Large intestine (tissue), 3 donors: Measurements from ENCODE around the gene IARS1. TPM values are rescaled to one million over a fixed set of nuclear protein-coding genes. Genes with fewer than 3 reads are reported as not detected.

ENCODE experiments used
- DNase-seq, 2 donors: peaks; one replicate each; pipeline versions ENCODE4 v3.0.0 to v3.0.0-alpha.2; 2013
- H3K27ac ChIP-seq: one replicate; pipeline ENCODE4 v1.5.1; 2013; ENCODE audit warnings: low read length
- H3K27me3 ChIP-seq: 2 replicates; pipeline ENCODE4 v1.6.1; 2013; ENCODE audit warnings: low read length; ENCODE audit not compliant: control insufficient read depth, insufficient read depth
- H3K36me3 ChIP-seq: 2 replicates; pipeline ENCODE4 v1.6.1; 2013; ENCODE audit warnings: low read length; ENCODE audit not compliant: control insufficient read depth, insufficient read depth
- H3K4me1 ChIP-seq: one replicate; pipeline ENCODE4 v1.6.1; 2013; ENCODE audit warnings: low read length; ENCODE audit not compliant: control insufficient read depth, insufficient read depth
- H3K4me3 ChIP-seq: one replicate; pipeline ENCODE4 v1.5.1; 2013; ENCODE audit warnings: low read length
- H3K9me3 ChIP-seq: one replicate; pipeline ENCODE4 v1.6.1; 2013; ENCODE audit warnings: mild to moderate bottlenecking, low read depth, low read length, moderate library complexity; ENCODE audit not compliant: control insufficient read depth
- WGBS: methylation state at CpG from one replicate; pipeline ENCODE4 v1.1.5; 2013; ENCODE audit warnings: low lambda C conversion rate; ENCODE audit not compliant: insufficient coverage; 5-methylcytosine and 5-hydroxymethylcytosine counted together
- polyA plus RNA-seq: library from polyadenylated mRNA; unstranded; fragments of 120-200 nt; gene quantifications from one replicate; pipeline ENCODE4 v1.2.1, GENCODE V29; 2013

The IARS1 gene
- polyA plus RNA-seq, 1 donor = 60.5 TPM

DNA sequence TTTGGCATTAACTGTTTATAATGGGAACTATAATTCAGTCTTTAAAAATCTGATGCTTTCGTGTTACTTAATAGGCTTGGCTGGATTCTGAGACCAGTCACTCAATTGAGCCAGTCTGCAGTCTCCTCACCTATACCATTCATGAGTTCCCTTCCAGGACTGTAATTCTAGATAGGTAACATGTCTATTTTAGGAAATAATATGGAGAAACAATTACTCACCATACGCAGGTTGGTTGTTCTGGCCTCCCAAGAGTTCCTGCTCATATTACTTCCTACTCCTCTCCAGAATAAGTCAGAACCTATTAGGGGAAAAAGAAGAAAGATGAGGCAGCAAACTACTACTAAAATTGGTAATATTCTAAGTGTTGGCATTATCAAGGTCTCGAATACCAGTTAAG is 4.5 kb upstream of the IARS1 start:
- H3K9me3 ChIP-seq = no peaks in the 10 kb centered on the region
- no peaks in the 10 kb centered on the region for H3K27me3 ChIP-seq
- 100% methylated on average over 1 of the region's 3 CpGs for WGBS
- H3K27ac ChIP-seq = no peak overlapping the region
- H3K4me3 ChIP-seq = no peak overlapping the region
- H3K36me3 ChIP-seq = peaks cover 50% of the 10 kb centered on the region
- peaks cover 5% of the 10 kb centered on the region for H3K4me1 ChIP-seq
- DNase-seq = no peak

DNA sequence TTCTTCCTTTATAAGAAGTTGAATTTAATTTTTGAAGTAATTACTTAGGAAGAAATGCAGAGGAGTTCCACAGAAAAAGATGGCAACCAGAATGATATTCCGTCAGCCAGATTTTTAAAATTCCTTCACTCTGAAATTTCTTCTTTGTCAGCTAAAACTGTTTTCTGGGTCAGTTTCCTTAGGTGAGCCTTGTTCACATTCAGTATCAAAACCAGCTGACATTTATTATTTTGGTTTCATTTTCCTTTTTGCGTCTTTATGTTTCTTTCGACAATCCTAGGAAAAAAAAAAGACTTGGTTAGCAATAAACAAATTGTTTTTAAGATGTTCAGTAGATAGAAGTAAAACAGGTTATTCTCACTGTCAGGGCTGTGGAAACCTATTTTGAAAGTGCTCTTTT is 4.1 kb upstream of the IARS1 start:
- H3K4me1 ChIP-seq = peaks cover 5% of the 10 kb centered on the region
- H3K36me3 ChIP-seq = peaks cover 46% of the 10 kb centered on the region
- no peaks in the 10 kb centered on the region for H3K9me3 ChIP-seq

DNA sequence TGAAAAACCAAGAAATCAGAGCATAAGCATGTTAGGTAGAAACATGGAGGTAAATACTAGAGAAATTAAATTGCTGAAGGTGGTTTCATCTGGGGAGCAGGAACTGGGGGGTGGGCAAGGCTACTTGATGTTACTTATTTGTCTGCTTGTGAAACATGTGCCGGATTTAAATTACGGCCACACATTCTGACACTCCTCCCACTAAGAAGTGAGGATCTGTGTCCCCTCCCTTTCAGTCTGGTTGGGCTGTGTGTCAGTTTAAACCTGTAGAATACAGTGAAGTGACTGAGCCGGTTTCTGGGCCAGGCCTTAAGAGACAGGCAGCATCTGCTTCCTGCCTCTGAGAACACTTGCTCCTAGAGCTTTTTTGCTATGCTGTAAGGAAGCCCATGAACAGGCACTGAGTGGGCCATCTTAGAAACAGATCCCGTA is 2.3 kb upstream of the IARS1 start:
- Histone ChIP-seq H3K4me3 (no peak overlapping the region), H3K4me1 (peaks cover 9% of the 10 kb centered on the region), H3K27ac (no peak overlapping the region), H3K36me3 (peaks cover 34% of the 10 kb centered on the region), H3K9me3 (no peaks in the 10 kb centered on the region), H3K27me3 (no peaks in the 10 kb centered on the region)
- peak in 1 of 2 donors; percentile 4 for DNase-seq
- 40% methylated on average over 2 of the region's 4 CpGs for WGBS

More for the DNA sequence above, 4.1 kb upstream of the IARS1 start:
- no peak for DNase-seq
- H3K27ac ChIP-seq = no peak overlapping the region
- no peaks in the 10 kb centered on the region for H3K27me3 ChIP-seq
- 96% methylated on average over 3 of the region's 3 CpGs for WGBS
- H3K4me3 ChIP-seq = no peak overlapping the region

DNA sequence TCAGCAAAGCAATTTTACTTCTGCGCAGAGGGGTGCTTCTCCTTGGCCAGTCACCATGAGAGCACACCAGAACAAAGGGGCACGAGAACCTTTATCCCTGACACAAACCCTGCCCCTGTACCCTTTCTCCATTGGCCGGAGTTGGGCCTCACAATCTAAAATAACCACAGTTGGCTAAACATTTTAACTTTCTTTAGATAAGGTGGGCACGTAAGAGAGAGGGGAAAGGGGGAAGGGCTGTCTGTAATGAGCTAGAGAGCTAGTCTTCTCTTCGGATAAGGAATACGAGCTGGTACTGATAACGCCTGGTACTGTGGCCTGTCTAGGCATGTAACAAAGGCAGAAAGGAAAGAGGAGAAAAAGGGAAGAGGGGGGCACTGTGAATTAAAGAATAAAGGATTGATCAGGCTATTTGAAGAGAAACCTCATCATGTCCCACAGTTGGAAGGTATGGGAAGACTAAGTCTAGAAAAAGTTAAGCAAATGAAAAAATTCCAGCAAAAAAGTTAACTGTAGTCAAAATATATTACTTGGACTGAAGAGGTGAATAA is 1.8 kb upstream of the IARS1 start:
- Histone ChIP-seq H3K4me3 (no peak overlapping the region), H3K27ac (no peak overlapping the region), H3K9me3 (no peaks in the 10 kb centered on the region), H3K27me3 (no peaks in the 10 kb centered on the region), H3K4me1 (peaks cover 9% of the 10 kb centered on the region), H3K36me3 (peaks cover 29% of the 10 kb centered on the region)
- 31% methylated on average over 4 of the region's 7 CpGs for WGBS
- peak in 1 of 2 donors; percentile 21 for DNase-seq

DNA sequence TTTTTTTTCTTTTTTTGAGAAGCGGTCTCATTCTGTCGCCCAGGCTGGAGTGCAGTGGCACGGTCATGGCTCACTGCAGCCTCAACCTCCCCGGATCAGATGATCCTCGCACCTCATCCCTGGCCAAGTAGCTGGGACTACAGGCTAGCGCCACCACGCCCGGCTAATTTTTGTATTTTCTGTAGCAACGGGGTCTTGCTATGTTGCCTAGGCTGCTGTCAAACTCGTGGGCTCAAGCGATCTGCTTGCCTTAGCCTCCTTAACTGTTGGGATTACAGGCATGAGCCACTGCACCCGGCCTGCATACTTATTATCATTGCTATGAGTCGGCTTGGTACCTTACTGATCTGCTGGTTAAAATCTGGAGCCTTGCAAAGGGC is 790 bp upstream of the IARS1 start:
- peak overlapping the region; percentile 73 for H3K27ac ChIP-seq

DNA sequence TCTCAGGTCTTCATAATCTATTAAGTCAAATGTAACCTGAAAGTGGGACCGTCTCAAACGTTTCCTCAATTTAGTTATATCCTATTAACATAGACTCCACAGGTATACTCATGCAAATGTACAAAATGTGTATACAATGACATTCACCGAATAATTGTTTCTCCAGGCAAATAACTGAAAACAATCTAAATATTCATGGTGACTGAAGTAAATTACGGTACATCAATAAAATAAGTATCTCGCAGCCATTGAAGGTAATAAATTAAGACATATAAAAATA is 482 bp downstream of the IARS1 start:
- WGBS = 0% methylated on average over 1 of the region's 5 CpGs
- H3K36me3 ChIP-seq = peaks cover 20% of the 10 kb centered on the region
- no peak for DNase-seq
- peaks cover 9% of the 10 kb centered on the region for H3K4me1 ChIP-seq
- H3K4me3 ChIP-seq = peak overlapping the region; percentile 87
- no peak overlapping the region for H3K27ac ChIP-seq
- H3K9me3 ChIP-seq = no peaks in the 10 kb centered on the region
- H3K27me3 ChIP-seq = no peaks in the 10 kb centered on the region

More for the DNA sequence above, 790 bp upstream of the IARS1 start:
- H3K27me3 ChIP-seq = no peaks in the 10 kb centered on the region
- H3K4me3 ChIP-seq = peak overlapping the region; percentile 87
- no peaks in the 10 kb centered on the region for H3K9me3 ChIP-seq
- peaks cover 9% of the 10 kb centered on the region for H3K4me1 ChIP-seq
- peak in 1 of 2 donors; percentile 37 for DNase-seq
- 0% methylated on average over 1 of the region's 13 CpGs for WGBS
- H3K36me3 ChIP-seq = peaks cover 22% of the 10 kb centered on the region

DNA sequence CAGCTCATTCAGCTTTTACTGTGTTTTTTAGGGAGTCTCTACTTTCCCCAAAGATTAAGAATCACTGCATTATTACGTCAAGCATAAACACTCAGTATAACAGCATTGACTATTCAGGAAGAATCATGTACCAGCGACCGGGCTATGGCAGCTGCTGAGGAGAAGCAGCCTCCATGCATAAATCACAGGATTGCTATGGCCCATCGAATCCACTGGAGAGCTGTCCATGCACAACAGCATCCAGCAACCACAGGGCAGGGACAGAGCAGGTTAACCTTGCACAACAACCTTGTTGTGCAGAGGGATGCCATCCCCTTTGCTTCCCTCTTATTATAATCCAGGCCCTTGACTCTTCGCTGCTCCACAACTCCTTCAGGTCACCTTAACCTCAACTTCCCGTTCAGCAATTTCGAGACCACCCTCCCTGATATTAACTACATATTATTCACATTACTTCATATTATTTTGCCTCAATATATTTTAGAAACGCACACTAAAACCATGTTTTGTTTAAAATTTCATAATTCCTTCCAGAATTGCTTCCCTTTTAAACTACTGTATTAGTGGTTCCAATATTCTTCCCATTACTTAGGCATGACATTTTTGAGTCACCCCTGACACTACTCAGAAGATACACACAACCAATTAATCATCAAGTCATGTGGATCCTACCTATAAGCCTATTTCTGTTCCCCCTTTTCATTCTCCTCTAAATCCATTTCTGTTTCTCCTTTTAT is 991 bp downstream of the IARS1 start:
- H3K4me1 ChIP-seq = peaks cover 9% of the 10 kb centered on the region
- peak overlapping the region; percentile 87 for H3K4me3 ChIP-seq
- peaks cover 20% of the 10 kb centered on the region for H3K36me3 ChIP-seq
- no peaks in the 10 kb centered on the region for H3K27me3 ChIP-seq
- no peak overlapping the region for H3K27ac ChIP-seq
- DNase-seq = no peak
- H3K9me3 ChIP-seq = no peaks in the 10 kb centered on the region
- no CpG with 5 or more reads among the region's 8 CpGs for WGBS

DNA sequence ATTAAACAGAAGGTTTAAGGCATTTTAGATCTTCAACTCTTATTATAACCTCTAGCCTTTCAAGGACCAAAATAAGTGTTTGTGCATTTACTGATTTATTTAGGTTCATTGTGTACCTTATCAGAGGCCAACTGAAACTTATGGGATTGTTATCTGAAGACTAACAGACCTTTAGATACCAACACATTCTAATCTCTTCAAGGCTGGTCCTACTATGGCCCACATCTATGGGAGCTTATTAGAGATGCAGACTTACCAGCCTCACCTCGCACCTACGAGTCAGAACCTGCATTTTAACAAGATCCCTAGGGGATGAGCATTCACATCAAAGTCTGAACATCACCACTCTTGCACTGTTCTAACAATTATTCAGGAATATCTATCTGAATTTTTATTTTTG is 1.9 kb downstream of the IARS1 start:
- Histone ChIP-seq H3K4me3 (no peak overlapping the region), H3K27me3 (no peaks in the 10 kb centered on the region), H3K36me3 (peaks cover 17% of the 10 kb centered on the region), H3K4me1 (peaks cover 9% of the 10 kb centered on the region), H3K9me3 (no peaks in the 10 kb centered on the region), H3K27ac (no peak overlapping the region)
- no CpG with 5 or more reads among the region's 2 CpGs for WGBS
- no peak for DNase-seq

DNA sequence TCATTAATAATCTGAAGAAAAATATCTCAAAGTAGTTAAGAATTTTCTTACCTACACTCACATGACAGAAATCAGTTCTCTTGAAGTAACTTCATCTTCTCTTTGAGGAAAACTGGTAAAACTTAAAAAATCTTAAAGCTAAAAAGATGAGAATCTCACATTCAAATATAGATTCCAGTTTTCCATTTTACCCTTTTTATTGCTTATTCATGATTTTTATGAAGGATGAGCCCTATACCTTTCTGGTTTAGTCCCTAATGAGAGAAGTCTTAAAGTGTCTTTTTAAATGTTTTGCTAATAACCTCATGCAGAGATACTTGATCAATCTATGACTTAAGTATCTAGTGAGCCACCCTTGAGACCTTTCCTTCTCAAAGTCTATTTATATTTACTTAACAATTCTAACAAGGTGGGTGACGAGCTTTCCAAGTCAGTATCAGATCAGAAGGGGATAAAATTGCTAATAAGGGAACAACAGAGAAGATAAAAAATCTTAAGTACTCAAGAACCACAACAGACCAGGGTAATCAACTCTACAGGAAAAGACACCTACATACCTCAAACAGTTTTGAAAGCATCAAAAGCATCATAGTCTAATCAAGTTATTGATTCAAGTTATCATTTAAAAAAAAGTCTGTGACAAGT is 2.6 kb downstream of the IARS1 start:
- Histone ChIP-seq H3K4me3 (no peak overlapping the region), H3K4me1 (peaks cover 9% of the 10 kb centered on the region), H3K36me3 (peaks cover 21% of the 10 kb centered on the region), H3K9me3 (no peaks in the 10 kb centered on the region), H3K27me3 (no peaks in the 10 kb centered on the region), H3K27ac (no peak overlapping the region)
- no peak for DNase-seq
- 60% methylated on average over 1 of the region's 1 CpG for WGBS

DNA sequence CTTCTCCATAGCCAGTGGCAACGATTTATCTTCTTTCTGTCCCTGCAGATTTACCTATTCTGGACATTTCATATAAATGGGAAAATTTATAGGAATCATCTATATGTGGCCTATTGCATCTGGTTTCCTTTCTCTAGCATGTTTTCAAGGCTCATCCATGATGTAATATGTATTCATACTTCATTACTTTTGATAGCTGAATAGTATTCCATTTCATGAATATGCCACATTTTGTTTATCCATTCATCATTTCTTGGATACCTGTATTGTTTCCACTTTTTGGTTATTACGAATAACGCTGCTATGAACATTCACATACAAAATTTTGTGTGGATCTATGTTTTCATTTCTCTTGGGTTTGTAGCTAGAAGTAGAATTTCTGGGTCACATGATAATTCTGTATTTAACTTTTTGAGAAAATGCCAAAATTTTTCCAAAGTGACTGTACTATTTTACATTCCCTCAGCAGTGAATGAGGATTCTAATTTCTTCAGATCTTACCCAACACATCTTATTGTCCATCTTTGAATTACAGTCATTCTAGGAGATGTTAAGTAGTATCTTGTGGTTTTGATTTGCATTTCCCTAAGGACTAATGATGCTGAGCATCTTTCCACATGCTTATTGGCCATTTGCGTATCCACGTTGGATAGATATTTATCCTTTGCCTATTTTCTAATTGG is 3.6 kb downstream of the IARS1 start:
- Histone ChIP-seq H3K27me3 (no peaks in the 10 kb centered on the region), H3K9me3 (no peaks in the 10 kb centered on the region), H3K27ac (no peak overlapping the region), H3K36me3 (peaks cover 29% of the 10 kb centered on the region), H3K4me3 (no peak overlapping the region), H3K4me1 (peaks cover 9% of the 10 kb centered on the region)
- DNase-seq = no peak
- 95% methylated on average over 5 of the region's 5 CpGs for WGBS
